22Rv1 (cell line): ENCODE results near the gene PTPN20.

Source experiments
- ZFX ChIP-seq: fragments of 450-650 bp; IDR thresholded peaks from 2 replicates; pipeline ENCODE4 v1.6.1; 2017; ENCODE audit warnings: antibody characterized with exemption, borderline replicate concordance
- TF ChIP-seq, protein P1 (sequence below): fragments of 450-650 bp; IDR thresholded peaks from 2 replicates; pipeline ENCODE4 v1.5.1; 2017; ENCODE audit warnings: mild to moderate bottlenecking

DNA sequence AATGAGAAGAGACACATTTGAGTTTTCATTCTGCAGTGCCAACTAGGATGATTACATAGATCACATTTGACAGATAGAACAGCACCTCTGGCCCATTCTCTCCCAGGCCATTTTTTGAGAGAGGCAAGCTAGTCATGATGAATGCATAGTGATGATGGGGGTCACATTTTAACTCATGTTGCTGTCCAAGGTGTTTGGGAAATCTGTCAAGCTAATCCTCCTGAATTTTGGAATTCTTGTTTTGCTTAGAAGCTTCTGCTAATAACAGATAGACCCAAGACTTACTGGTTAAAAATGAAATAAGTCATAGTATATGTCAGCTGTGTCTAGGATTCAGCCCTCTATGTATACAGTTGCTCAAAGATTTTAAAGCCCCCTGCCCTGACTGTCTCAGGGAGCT is 101.0 kb downstream of the PTPN20 start:
- TF ChIP-seq, protein P1, sequence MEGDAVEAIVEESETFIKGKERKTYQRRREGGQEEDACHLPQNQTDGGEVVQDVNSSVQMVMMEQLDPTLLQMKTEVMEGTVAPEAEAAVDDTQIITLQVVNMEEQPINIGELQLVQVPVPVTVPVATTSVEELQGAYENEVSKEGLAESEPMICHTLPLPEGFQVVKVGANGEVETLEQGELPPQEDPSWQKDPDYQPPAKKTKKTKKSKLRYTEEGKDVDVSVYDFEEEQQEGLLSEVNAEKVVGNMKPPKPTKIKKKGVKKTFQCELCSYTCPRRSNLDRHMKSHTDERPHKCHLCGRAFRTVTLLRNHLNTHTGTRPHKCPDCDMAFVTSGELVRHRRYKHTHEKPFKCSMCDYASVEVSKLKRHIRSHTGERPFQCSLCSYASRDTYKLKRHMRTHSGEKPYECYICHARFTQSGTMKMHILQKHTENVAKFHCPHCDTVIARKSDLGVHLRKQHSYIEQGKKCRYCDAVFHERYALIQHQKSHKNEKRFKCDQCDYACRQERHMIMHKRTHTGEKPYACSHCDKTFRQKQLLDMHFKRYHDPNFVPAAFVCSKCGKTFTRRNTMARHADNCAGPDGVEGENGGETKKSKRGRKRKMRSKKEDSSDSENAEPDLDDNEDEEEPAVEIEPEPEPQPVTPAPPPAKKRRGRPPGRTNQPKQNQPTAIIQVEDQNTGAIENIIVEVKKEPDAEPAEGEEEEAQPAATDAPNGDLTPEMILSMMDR, result no peak
- no peak for TF ChIP-seq ZFX
